HepG2 (cell line): ENCODE data around the gene MYBPC2. TPM values are rescaled to one million over a fixed set of nuclear protein-coding genes. Genes with fewer than 3 reads are reported as not detected.

Experiments used
- EED ChIP-seq: sonication (generic); formaldehyde crosslinking; IDR thresholded peaks from 2 replicates; pipeline ENCODE4 v1.5.0; 2020; ENCODE audit warnings: mild to moderate bottlenecking, missing genetic modification reagents
- FIP1L1 ChIP-seq: fragments of 200-400 bp; formaldehyde crosslinking; IDR thresholded peaks from 2 replicates; pipeline ENCODE4 v1.6.1; 2018; ENCODE audit warnings: low read depth, mild to moderate bottlenecking, low read length, moderate library complexity, borderline replicate concordance; ENCODE audit not compliant: insufficient read depth
- HCFC1 ChIP-seq: fragments of 150-350 bp; IDR thresholded peaks from 2 replicates; pipeline ENCODE4 v1.6.1; 2014; ENCODE audit warnings: low read depth, low read length
- HES4 ChIP-seq: sonication (generic); formaldehyde crosslinking; IDR thresholded peaks from 2 replicates; pipeline ENCODE4 v1.9.0; 2021; ENCODE audit warnings: mild to moderate bottlenecking, missing genetic modification reagents, borderline replicate concordance
- PAF1 ChIP-seq: IDR thresholded peaks from 2 replicates; pipeline ENCODE4 v1.6.1; 2016; ENCODE audit warnings: missing genetic modification reagents, missing compliant biosample characterization
- PHB2 ChIP-seq: fragments of 450-650 bp; IDR thresholded peaks from 2 replicates; pipeline ENCODE4 v1.6.1; 2018; ENCODE audit not compliant: partially characterized antibody
- RELA ChIP-seq: sonication (generic); formaldehyde crosslinking; IDR thresholded peaks from 2 replicates; pipeline ENCODE4 v1.4.0; 2020; ENCODE audit warnings: missing genetic modification reagents
- SIX4 ChIP-seq: sonication (generic); formaldehyde crosslinking; IDR thresholded peaks from 2 replicates; pipeline ENCODE4 v1.4.0; 2020; ENCODE audit warnings: missing genetic modification reagents
- SNRNP70 ChIP-seq: fragments of 200-400 bp; formaldehyde crosslinking; IDR thresholded peaks from 2 replicates; pipeline ENCODE4 v1.6.1; 2017; ENCODE audit warnings: mild to moderate bottlenecking, low read depth, low read length, moderate library complexity
- SOX5 ChIP-seq: IDR thresholded peaks from 2 replicates; pipeline ENCODE4 v1.6.1; 2016; ENCODE audit warnings: borderline replicate concordance
- SUZ12 ChIP-seq: fragments of 150-350 bp; IDR thresholded peaks from 2 replicates; pipeline ENCODE4 v1.6.1; 2014; ENCODE audit warnings: low read depth, low read length
- TCF7 ChIP-seq: sonication (generic); IDR thresholded peaks from 2 replicates; pipeline ENCODE4 v1.6.1; 2016; ENCODE audit warnings: antibody characterized with exemption, low read depth
- TMF1 ChIP-seq: sonication (generic); formaldehyde crosslinking; IDR thresholded peaks from 2 replicates; pipeline ENCODE4 v1.8.1; 2022; ENCODE audit warnings: low read depth, missing genetic modification reagents
- XBP1 ChIP-seq: sonication (generic); formaldehyde crosslinking; IDR thresholded peaks from 2 replicates; pipeline ENCODE4 v1.5.0; 2020; ENCODE audit warnings: missing genetic modification reagents
- XRCC5 ChIP-seq: fragments of 200-400 bp; formaldehyde crosslinking; optimal IDR thresholded peaks from 2 replicates; pipeline ENCODE3; 2017; ENCODE audit warnings: mild to moderate bottlenecking, low read length
- ZFP82 ChIP-seq: sonication (generic); formaldehyde crosslinking; IDR thresholded peaks from 2 replicates; pipeline ENCODE4 v1.5.1; 2020; ENCODE audit warnings: mild to moderate bottlenecking, missing genetic modification reagents, borderline replicate concordance
- ZFYVE20 ChIP-seq: sonication (generic); formaldehyde crosslinking; IDR thresholded peaks from 2 replicates; pipeline ENCODE4 v1.8.0; 2023; ENCODE audit warnings: low read depth, mild to moderate bottlenecking, moderate library complexity, missing genetic modification reagents, borderline replicate concordance
- ZNF225 ChIP-seq: sonication (generic); formaldehyde crosslinking; IDR thresholded peaks from 2 replicates; pipeline ENCODE4 v1.4.0; 2020; ENCODE audit warnings: mild to moderate bottlenecking, missing genetic modification reagents
- ZNF34 ChIP-seq: sonication (generic); formaldehyde crosslinking; IDR thresholded peaks from 2 replicates; pipeline ENCODE4 v1.4.0; 2020; ENCODE audit warnings: mild to moderate bottlenecking, missing genetic modification reagents, borderline replicate concordance
- ZNF550 ChIP-seq: sonication (generic); formaldehyde crosslinking; IDR thresholded peaks from 2 replicates; pipeline ENCODE4 v1.4.0; 2020; ENCODE audit warnings: mild to moderate bottlenecking, missing genetic modification reagents, borderline replicate concordance
- ZNF644 ChIP-seq: IDR thresholded peaks from 2 replicates; pipeline ENCODE4 v1.6.1; 2016; ENCODE audit warnings: low read depth
- ZSCAN25 ChIP-seq: sonication (generic); formaldehyde crosslinking; IDR thresholded peaks from 2 replicates; pipeline ENCODE4 v1.8.0; 2022; ENCODE audit warnings: mild to moderate bottlenecking, missing genetic modification reagents
- polyA plus RNA-seq, 8 experiments: library from polyadenylated mRNA; depleted of rRNA in 3 of 8; stranded (reverse) in 7 of 8; unstranded in 1 of 8; fragments of >200 nt; fragmentation: Illumina TruSeq in 4 of 8; extraction: Trizol in 4 of 8; gene quantifications; 2 replicates each; pipeline versions ENCODE4 v1.2.1 to v1.2.3, GENCODE V29; 2011 to 2016; ENCODE audit warnings: low read depth in 4 of 8, missing spikeins in 1 of 8, mixed read lengths in 1 of 8; ENCODE audit not compliant: insufficient read depth in 1 of 8
- total RNA-seq, 5 experiments: library from RNA; depleted of rRNA; stranded (reverse); fragments of >200 nt; fragmentation: Illumina TruSeq; extraction: Trizol; gene quantifications; 2 replicates each; pipeline ENCODE4 v1.2.3, GENCODE V29; 2016; ENCODE audit warnings: low read depth in 1 of 5
- TF ChIP-seq, protein P1 (sequence below): sonication (generic); formaldehyde crosslinking; IDR thresholded peaks from 2 replicates; pipeline ENCODE4 v1.4.0; 2020; ENCODE audit warnings: missing genetic modification reagents, borderline replicate concordance
- TF ChIP-seq, protein P2 (sequence below): sonication (generic); formaldehyde crosslinking; IDR thresholded peaks from 2 replicates; pipeline ENCODE4 v1.5.0; 2020; ENCODE audit warnings: mild to moderate bottlenecking, missing genetic modification reagents
- TF ChIP-seq, protein P3 (sequence below): sonication (generic); formaldehyde crosslinking; IDR thresholded peaks from 2 replicates; pipeline ENCODE4 v1.9.0; 2021; ENCODE audit warnings: missing genetic modification reagents, borderline replicate concordance

The MYBPC2 gene
- total and polyA plus RNA-seq, 2 of the 13 experiments (the other 11 are each of a cell fraction or from before 2014, with no cell fraction given), result not detected

DNA sequence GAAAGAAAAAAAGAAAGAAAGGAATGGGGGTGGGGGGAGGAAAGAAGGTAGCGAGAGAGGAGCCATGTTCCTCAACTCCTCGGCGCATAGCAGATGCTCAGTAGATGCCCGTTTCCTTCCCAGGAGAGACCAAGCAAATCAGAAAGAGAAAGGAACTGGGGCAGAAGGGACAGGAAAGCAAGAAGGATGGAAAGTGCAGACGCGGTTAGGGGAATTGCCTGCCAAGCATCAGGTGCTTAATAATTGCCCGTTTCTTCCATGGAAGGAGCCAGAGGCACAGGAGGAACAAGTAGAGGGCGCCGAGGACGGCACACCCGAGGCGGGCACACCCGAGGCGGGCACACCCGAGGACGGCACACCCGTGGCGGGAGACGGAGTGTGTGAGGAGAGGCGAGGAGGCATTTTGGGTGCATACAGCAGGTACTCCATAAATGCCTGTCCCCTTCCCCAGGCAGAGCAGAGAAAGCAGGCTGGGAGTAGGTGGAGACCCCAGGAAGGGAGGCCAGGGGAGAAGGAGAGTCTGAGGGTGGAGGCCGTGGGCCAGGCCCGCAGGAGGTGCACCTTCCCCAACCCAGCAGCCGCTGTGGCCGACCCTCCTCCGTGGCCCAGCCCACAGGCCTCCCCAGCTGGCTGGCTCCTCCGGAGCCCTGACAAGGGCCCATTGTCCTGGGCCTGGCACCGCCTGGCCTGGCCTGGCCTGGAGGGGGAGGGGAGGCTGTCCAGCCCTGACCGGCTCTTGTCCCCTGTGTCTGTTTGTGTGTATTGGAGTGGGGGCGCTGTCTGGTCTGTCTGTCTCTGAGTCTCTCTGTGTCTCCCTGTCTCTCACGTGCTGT lies 63.7 kb downstream of the MYBPC2 start (continued):
- TF ChIP-seq EED (CRISPR knock-in tag) (no peak), ZSCAN25 (CRISPR knock-in tag) (no peak), SNRNP70 (no peak), RELA (CRISPR knock-in tag) (no peak), HCFC1 (no peak), FIP1L1 (no peak), PHB2 (no peak), ZNF34 (CRISPR knock-in tag) (no peak), ZNF225 (CRISPR knock-in tag) (no peak), ZFYVE20 (CRISPR knock-in tag) (no peak), ZNF550 (no peak), XRCC5 (peak; percentile 48), HES4 (no peak), TCF7 (no peak), SOX5 (CRISPR knock-in tag) (0 out of 2 replicates have a peak, but pooled peaks have one; percentile 28), PAF1 (CRISPR knock-in tag) (no peak), SUZ12 (no peak), TMF1 (no peak), ZFP82 (CRISPR knock-in tag) (no peak), ZNF644 (CRISPR knock-in tag) (no peak), XBP1 (CRISPR knock-in tag) (no peak), SIX4 (CRISPR knock-in tag) (no peak)
- TF ChIP-seq, protein P1, sequence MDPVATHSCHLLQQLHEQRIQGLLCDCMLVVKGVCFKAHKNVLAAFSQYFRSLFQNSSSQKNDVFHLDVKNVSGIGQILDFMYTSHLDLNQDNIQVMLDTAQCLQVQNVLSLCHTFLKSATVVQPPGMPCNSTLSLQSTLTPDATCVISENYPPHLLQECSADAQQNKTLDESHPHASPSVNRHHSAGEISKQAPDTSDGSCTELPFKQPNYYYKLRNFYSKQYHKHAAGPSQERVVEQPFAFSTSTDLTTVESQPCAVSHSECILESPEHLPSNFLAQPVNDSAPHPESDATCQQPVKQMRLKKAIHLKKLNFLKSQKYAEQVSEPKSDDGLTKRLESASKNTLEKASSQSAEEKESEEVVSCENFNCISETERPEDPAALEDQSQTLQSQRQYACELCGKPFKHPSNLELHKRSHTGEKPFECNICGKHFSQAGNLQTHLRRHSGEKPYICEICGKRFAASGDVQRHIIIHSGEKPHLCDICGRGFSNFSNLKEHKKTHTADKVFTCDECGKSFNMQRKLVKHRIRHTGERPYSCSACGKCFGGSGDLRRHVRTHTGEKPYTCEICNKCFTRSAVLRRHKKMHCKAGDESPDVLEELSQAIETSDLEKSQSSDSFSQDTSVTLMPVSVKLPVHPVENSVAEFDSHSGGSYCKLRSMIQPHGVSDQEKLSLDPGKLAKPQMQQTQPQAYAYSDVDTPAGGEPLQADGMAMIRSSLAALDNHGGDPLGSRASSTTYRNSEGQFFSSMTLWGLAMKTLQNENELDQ, result no peak
- TF ChIP-seq, protein P2, sequence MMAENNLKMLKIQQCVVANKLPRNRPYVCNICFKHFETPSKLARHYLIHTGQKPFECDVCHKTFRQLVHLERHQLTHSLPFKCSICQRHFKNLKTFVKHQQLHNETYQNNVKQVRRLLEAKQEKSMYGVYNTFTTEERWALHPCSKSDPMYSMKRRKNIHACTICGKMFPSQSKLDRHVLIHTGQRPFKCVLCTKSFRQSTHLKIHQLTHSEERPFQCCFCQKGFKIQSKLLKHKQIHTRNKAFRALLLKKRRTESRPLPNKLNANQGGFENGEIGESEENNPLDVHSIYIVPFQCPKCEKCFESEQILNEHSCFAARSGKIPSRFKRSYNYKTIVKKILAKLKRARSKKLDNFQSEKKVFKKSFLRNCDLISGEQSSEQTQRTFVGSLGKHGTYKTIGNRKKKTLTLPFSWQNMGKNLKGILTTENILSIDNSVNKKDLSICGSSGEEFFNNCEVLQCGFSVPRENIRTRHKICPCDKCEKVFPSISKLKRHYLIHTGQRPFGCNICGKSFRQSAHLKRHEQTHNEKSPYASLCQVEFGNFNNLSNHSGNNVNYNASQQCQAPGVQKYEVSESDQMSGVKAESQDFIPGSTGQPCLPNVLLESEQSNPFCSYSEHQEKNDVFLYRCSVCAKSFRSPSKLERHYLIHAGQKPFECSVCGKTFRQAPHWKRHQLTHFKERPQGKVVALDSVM (CRISPR knock-in tag), result peak; percentile 90
- TF ChIP-seq, protein P3, sequence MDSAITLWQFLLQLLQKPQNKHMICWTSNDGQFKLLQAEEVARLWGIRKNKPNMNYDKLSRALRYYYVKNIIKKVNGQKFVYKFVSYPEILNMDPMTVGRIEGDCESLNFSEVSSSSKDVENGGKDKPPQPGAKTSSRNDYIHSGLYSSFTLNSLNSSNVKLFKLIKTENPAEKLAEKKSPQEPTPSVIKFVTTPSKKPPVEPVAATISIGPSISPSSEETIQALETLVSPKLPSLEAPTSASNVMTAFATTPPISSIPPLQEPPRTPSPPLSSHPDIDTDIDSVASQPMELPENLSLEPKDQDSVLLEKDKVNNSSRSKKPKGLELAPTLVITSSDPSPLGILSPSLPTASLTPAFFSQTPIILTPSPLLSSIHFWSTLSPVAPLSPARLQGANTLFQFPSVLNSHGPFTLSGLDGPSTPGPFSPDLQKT, result no peak
